Peyer's patch (tissue), 4 donors: ENCODE data around the gene MAZ. TPM values are rescaled to one million over a fixed set of nuclear protein-coding genes. Genes with fewer than 3 reads are reported as not detected.

Experiments used
- DNase-seq, 3 donors: peaks; one replicate each; pipeline ENCODE4 v3.0.0-alpha.2; 2017 to 2019
- H3K27ac ChIP-seq, 4 donors: fragments of 200-600 bp; sonication (generic); one replicate each; pipeline ENCODE4 v1.5.1; 2016 to 2019
- H3K27me3 ChIP-seq, 2 donors: fragments of 200-600 bp; sonication (generic); one replicate each; pipeline ENCODE4 v1.5.1; 2019
- H3K36me3 ChIP-seq, 3 donors: fragments of 200-600 bp; sonication (generic); one replicate each; pipeline ENCODE4 v1.5.1; 2016 to 2019
- H3K4me1 ChIP-seq, 4 donors: fragments of 200-600 bp; sonication (generic); one replicate each; pipeline ENCODE4 v1.5.1; 2016 to 2019
- H3K4me3 ChIP-seq, 4 donors: fragments of 200-600 bp; sonication (generic); 1 replicate in 3 of 4; 2 replicates in 1 of 4; pipeline ENCODE4 v1.5.1; 2016 to 2019; ENCODE audit warnings: mild to moderate bottlenecking in 1 of 4
- H3K9me3 ChIP-seq, 4 donors: fragments of 200-600 bp; sonication (generic); one replicate each; pipeline ENCODE4 v1.5.1; 2016 to 2019; ENCODE audit warnings: mild to moderate bottlenecking in 1 of 4
- CTCF ChIP-seq, 6 experiments: fragments of 450-650 bp in 4 of 6; fragments of 200-600 bp in 2 of 6; sonication (generic) in 1 of 6; IDR thresholded peaks; one replicate each; pipeline ENCODE4 v1.5.1; 2017 to 2019; ENCODE audit warnings: antibody characterized with exemption in 6 of 6, mild to moderate bottlenecking in 3 of 6, moderate library complexity in 1 of 6
- POLR2A ChIP-seq, 2 donors: fragments of 450-650 bp; IDR thresholded peaks; one replicate each; pipeline ENCODE4 v1.5.1; 2017; ENCODE audit warnings: antibody characterized with exemption in 2 of 2, mild to moderate bottlenecking in 2 of 2, moderate library complexity in 2 of 2
- total RNA-seq, 4 donors: library from RNA; depleted of rRNA; stranded (reverse); fragments of >200 nt; gene quantifications; one replicate each; pipeline ENCODE4 v1.1.0, GENCODE V29; 2016

The MAZ gene
- total RNA-seq, 4 donors from 2014 or later = 124 to 208 (median 135) TPM

- Histone ChIP-seq H3K9me3 (no peaks in the 10 kb centered on the region), H3K27me3 (no peaks in the 10 kb centered on the region), H3K4me1 (peaks cover 4 to 65% (median 34%) of the 10 kb centered on the region in 4 donors), H3K27ac (peak overlapping the region in 3 of 4 donors; percentile 87 to 98 (median 93)), H3K4me3 (peak overlapping the region in 1 of 4 donors; percentile 13), H3K36me3 (peaks cover 0 to 15% (median 0%) of the 10 kb centered on the region in 3 donors)
- TF ChIP-seq CTCF (IDR thresholded peaks at IDR 0.05) = no peak
- TF ChIP-seq POLR2A (IDR thresholded peaks at IDR 0.05) = no peak
- no peak for DNase-seq
These were observed 3.7 kb downstream of the MAZ start for GRCh38 chr16:29809850-29810698.

GRCh38 chr16:29810699-29811169 lies 4.4 kb downstream of the MAZ start:
- H3K4me1 ChIP-seq = peaks cover 4 to 69% (median 35%) of the 10 kb centered on the region in 4 donors

GRCh38 chr16:29811170-29811895 lies 5.0 kb downstream of the MAZ start:
- H3K9me3 ChIP-seq = no peaks in the 10 kb centered on the region
- H3K27me3 ChIP-seq = no peaks in the 10 kb centered on the region
- peak overlapping the region; percentile 63 to 98 (median 86) for H3K27ac ChIP-seq
- TF ChIP-seq CTCF (IDR thresholded peaks at IDR 0.05) (no peak), POLR2A (IDR thresholded peaks at IDR 0.05) (peak in 1 of 2 donors; percentile 23)
- peaks cover 4 to 69% (median 35%) of the 10 kb centered on the region in 4 donors for H3K4me1 ChIP-seq
- DNase-seq = peak; percentile 81 to 96 (median 95)
- peak overlapping the region; percentile 30 to 62 (median 52) for H3K4me3 ChIP-seq
- H3K36me3 ChIP-seq = peaks cover 0 to 15% (median 0%) of the 10 kb centered on the region in 3 donors

More at GRCh38 chr16:29810699-29811169, 4.4 kb downstream of the MAZ start:
- Histone ChIP-seq H3K36me3 (peaks cover 0 to 15% (median 0%) of the 10 kb centered on the region in 3 donors), H3K27me3 (no peaks in the 10 kb centered on the region), H3K27ac (peak overlapping the region; percentile 63 to 98 (median 86)), H3K9me3 (no peaks in the 10 kb centered on the region), H3K4me3 (peak overlapping the region in 3 of 4 donors; percentile 51 to 62 (median 53))
- DNase-seq = no peak
- TF ChIP-seq CTCF (IDR thresholded peaks at IDR 0.05) = no peak
- TF ChIP-seq POLR2A (IDR thresholded peaks at IDR 0.05) = no peak

- TF ChIP-seq CTCF (IDR thresholded peaks at IDR 0.05) (no peak), POLR2A (IDR thresholded peaks at IDR 0.05) (no peak)
- peak within 1 kb of the TSS; percentile 30 to 62 (median 52) for H3K4me3 ChIP-seq
- DNase-seq = peak; percentile 51 to 72 (median 61)
- no peaks in the 10 kb centered on the region for H3K27me3 ChIP-seq
- no peaks in the 10 kb centered on the region for H3K9me3 ChIP-seq
- peak within 1 kb of the TSS; percentile 63 to 98 (median 86) for H3K27ac ChIP-seq
- H3K4me1 ChIP-seq = peaks cover 4 to 74% (median 36%) of the 10 kb centered on the region in 4 donors
- H3K36me3 ChIP-seq = peaks cover 0 to 15% (median 0%) of the 10 kb centered on the region in 3 donors
These were observed 5.8 kb downstream of the MAZ start, which contains the start of gene PRRT2 for GRCh38 chr16:29811896-29812665. TSS of gene PRRT2 (plus strand) at chr16:29812193. CDS start at chr16:29813055, 862 bp downstream.
